Stimulated activated CD8-positive, alpha-beta memory T cell treated with anti-CD3 and anti-CD28 coated beads, Interleukin-4, amount 100 ng/mL, for 1 hour (primary cell): Measurements from ENCODE around the gene ORM2.

Experiments
- DNase-seq, 2 donors: peaks; one replicate each; pipeline ENCODE4 v3.0.0-alpha.2; 2020; ENCODE audit warnings: low read depth in 2 of 2, low spot score in 1 of 2

ORM2 gene

GRCh38 chr9:114348261-114348905 is 18.7 kb downstream of the ORM2 start:
- no peak for DNase-seq

- DNase-seq, result peak in 1 of 2 donors; percentile 39
Observed at GRCh38 chr9:114348906-114349482, 19.3 kb downstream of the ORM2 start.

- no peak for DNase-seq
Observed at GRCh38 chr9:114349713-114350480, 20.2 kb downstream of the ORM2 start.

GRCh38 chr9:114350636-114351401 is 21.1 kb downstream of the ORM2 start:
- DNase-seq, result no peak

GRCh38 chr9:114351932-114352331 is 22.3 kb downstream of the ORM2 start:
- no peak for DNase-seq

GRCh38 chr9:114355821-114356220 is 26.2 kb downstream of the ORM2 start:
- no peak for DNase-seq

- DNase-seq, result no peak
Observed at GRCh38 chr9:114356792-114357191, 27.1 kb downstream of the ORM2 start.

GRCh38 chr9:114357360-114357759 is 27.7 kb downstream of the ORM2 start:
- DNase-seq, result no peak

GRCh38 chr9:114357911-114358328 is 28.3 kb downstream of the ORM2 start:
- no peak for DNase-seq

GRCh38 chr9:114359801-114360200 is 30.1 kb downstream of the ORM2 start:
- DNase-seq, result no peak

GRCh38 chr9:114361542-114361941 is 31.9 kb downstream of the ORM2 start:
- DNase-seq, result no peak

GRCh38 chr9:114362394-114362793 is 32.7 kb downstream of the ORM2 start:
- DNase-seq, result no peak

GRCh38 chr9:114363424-114363823 is 33.8 kb downstream of the ORM2 start:
- DNase-seq, result no peak

GRCh38 chr9:114364134-114365041 is 34.7 kb downstream of the ORM2 start:
- no peak for DNase-seq

- no peak for DNase-seq
Observed at GRCh38 chr9:114365194-114365593, 35.5 kb downstream of the ORM2 start.

GRCh38 chr9:114366334-114367128 is 36.9 kb downstream of the ORM2 start:
- DNase-seq, result no peak

- DNase-seq, result no peak
Observed at GRCh38 chr9:114367366-114367765, 37.7 kb downstream of the ORM2 start.

- DNase-seq, result no peak
Observed at GRCh38 chr9:114367772-114368569, 38.3 kb downstream of the ORM2 start.
